ENCODE data around the gene KIAA0319L.

DNA sequence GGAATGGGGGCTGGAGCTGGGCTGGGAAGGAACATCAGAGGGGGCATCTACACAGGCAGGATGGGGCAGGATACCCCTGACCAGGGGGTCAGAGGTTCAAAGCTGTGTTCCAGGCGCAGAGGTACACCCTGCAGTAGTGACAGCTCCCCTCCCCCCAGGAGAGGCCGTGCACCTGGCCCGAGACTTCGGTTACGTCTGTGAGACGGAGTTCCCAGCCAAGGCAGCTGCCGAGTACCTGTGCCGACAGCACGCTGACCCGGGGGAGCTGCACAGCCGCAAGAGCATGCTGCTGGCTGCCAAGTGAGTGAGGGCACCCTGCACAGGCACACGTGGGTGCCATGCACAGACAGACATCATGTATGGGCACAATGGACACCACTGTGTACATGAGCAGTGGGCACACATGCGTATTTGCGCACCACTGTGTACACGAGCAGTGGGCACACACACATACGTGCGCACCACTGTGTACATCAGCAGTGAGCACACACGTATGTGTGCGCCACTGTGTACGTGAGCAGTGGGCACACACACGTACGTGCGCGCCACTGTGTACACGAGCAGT is 33.4 kb upstream of the KIAA0319L start:
- TF ChIP-seq POLR2A (IDR thresholded peaks at IDR 0.05; ENCODE audit: low read depth) (no peak), EP300 (IDR thresholded peaks at IDR 0.05) (no peak), POLR2AphosphoS5 (IDR thresholded peaks at IDR 0.05) (no peak)
- TF ChIP-seq, protein P1, sequence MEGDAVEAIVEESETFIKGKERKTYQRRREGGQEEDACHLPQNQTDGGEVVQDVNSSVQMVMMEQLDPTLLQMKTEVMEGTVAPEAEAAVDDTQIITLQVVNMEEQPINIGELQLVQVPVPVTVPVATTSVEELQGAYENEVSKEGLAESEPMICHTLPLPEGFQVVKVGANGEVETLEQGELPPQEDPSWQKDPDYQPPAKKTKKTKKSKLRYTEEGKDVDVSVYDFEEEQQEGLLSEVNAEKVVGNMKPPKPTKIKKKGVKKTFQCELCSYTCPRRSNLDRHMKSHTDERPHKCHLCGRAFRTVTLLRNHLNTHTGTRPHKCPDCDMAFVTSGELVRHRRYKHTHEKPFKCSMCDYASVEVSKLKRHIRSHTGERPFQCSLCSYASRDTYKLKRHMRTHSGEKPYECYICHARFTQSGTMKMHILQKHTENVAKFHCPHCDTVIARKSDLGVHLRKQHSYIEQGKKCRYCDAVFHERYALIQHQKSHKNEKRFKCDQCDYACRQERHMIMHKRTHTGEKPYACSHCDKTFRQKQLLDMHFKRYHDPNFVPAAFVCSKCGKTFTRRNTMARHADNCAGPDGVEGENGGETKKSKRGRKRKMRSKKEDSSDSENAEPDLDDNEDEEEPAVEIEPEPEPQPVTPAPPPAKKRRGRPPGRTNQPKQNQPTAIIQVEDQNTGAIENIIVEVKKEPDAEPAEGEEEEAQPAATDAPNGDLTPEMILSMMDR (IDR thresholded peaks at IDR 0.05), result no peak

Data from esophagus muscularis mucosa (tissue), 4 donors.